Measurements from ENCODE around the gene CNIH4.

- TF ChIP-seq CTCF (IDR thresholded peaks at IDR 0.05) (no peak), REST (IDR thresholded peaks at IDR 0.05; ENCODE audit: insufficient read depth in 1 of 2, low read depth in 2 of 2, low read length in 1 of 2) (no peak), POLR2AphosphoS5 (IDR thresholded peaks at IDR 0.05; ENCODE audit: low read depth, low read length) (no peak)
These were observed 11.7 kb downstream of the CNIH4 start for GRCh38 chr1:224368409-224368808.
